GM12874 (cell line): ENCODE data around the gene RABL2B.
"Not testable (repeated sequence)": the region's sequence is repeated elsewhere in the genome, so short reads cannot be mapped to it uniquely, and the experiment has no call there.

ENCODE experiments used
- CTCF ChIP-seq: IDR thresholded peaks from 2 replicates; pipeline ENCODE4 v1.5.1; 2011; ENCODE audit warnings: low read depth, mild to moderate bottlenecking, control low read depth, low read length, moderate library complexity; ENCODE audit not compliant: insufficient read depth

Gene RABL2B

GRCh38 chr22:50783033-50783879 lies at the start of gene RABL2B:
Gene RABL2B, minus strand, starts transcription at chr22:50783636. Its CDS starts 1,342 bp downstream, at chr22:50782294.
- not testable (repeated sequence) for TF ChIP-seq CTCF

GRCh38 chr22:50775132-50775531 lies 8.3 kb downstream of the RABL2B start:
- TF ChIP-seq CTCF: peak; percentile 42

- no peak for TF ChIP-seq CTCF
Observed at GRCh38 chr22:50739894-50740293, 43.5 kb downstream of the RABL2B start.

- no peak for TF ChIP-seq CTCF
Observed at GRCh38 chr22:50739279-50739691, 44.2 kb downstream of the RABL2B start.

- no peak for TF ChIP-seq CTCF
Observed at GRCh38 chr22:50738649-50739227, 44.7 kb downstream of the RABL2B start.

GRCh38 chr22:50737728-50738648 lies 45.4 kb downstream of the RABL2B start, which contains the start of gene ACR:
Gene ACR, plus strand, starts transcription at chr22:50738204. Its CDS starts 32 bp downstream, at chr22:50738236.
- TF ChIP-seq CTCF: no peak

- TF ChIP-seq CTCF: no peak
Observed at GRCh38 chr22:50735739-50736030, 47.8 kb downstream of the RABL2B start.
